Measurements from ENCODE around the gene TDP2. TPM values are rescaled to one million over a fixed set of nuclear protein-coding genes. Genes with fewer than 3 reads are reported as not detected.

TDP2 gene
- total RNA-seq, 1 experiment from 2014 or later, result 33.6 TPM

DNA sequence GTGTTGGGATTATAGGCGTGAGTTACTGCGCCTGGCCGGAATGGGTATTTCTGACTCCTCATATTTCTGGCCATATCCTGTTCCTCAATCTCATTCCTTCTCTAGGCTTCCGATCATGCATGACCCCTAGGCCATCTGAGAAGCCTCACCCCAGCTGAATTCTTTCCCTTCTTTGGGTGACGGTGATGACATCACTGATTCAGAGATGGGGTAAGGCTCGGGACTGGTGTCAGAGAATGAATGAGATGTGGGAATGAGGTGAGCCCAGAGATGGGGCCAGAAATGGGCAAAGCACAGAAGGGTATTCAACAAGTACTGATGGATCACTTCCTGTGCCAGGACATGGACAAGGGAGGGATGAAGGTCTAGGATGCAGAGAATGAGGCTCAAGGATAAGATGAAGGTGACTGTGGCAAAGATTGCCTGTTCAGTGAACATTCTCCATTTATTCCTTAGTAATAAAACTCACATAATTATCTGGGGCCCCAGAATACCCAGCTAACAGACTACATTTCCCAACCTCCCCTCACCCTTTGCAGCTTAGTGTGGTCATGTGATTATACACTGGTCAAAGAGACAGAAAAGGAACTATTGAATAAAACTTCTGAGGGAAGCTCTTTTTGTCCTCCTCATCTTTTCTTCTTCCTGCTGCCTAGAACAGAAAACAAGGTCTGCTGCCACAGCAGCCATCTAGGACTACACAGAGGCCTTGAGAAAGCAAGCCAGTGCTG lies 60.3 kb downstream of the TDP2 start:
- H3K27ac ChIP-seq (ENCODE audit: low read length), result no peak overlapping the region
- no peak for TF ChIP-seq SIN3A (IDR thresholded peaks at IDR 0.05; ENCODE audit: borderline replicate concordance, insufficient read depth, low read depth, low read length)
- TF ChIP-seq, protein P1, sequence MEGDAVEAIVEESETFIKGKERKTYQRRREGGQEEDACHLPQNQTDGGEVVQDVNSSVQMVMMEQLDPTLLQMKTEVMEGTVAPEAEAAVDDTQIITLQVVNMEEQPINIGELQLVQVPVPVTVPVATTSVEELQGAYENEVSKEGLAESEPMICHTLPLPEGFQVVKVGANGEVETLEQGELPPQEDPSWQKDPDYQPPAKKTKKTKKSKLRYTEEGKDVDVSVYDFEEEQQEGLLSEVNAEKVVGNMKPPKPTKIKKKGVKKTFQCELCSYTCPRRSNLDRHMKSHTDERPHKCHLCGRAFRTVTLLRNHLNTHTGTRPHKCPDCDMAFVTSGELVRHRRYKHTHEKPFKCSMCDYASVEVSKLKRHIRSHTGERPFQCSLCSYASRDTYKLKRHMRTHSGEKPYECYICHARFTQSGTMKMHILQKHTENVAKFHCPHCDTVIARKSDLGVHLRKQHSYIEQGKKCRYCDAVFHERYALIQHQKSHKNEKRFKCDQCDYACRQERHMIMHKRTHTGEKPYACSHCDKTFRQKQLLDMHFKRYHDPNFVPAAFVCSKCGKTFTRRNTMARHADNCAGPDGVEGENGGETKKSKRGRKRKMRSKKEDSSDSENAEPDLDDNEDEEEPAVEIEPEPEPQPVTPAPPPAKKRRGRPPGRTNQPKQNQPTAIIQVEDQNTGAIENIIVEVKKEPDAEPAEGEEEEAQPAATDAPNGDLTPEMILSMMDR (IDR thresholded peaks at IDR 0.05), result no peak
- no peak for TF ChIP-seq REST (IDR thresholded peaks at IDR 0.05; ENCODE audit: insufficient read depth in 1 of 2, low read depth in 2 of 2, low read length in 1 of 2)
- TF ChIP-seq TCF7L2 (IDR thresholded peaks at IDR 0.05; ENCODE audit: low read depth, low read length), result no peak
- no peak for TF ChIP-seq POLR2AphosphoS5 (IDR thresholded peaks at IDR 0.05; ENCODE audit: low read depth, low read length)
- H3K36me3 ChIP-seq (ENCODE audit: control insufficient read depth, insufficient read depth, low read length), result no peaks in the 10 kb centered on the region
- DNase-seq (ENCODE audit: low read depth, low spot score) (no peak), ATAC-seq (no peak)
- H3K4me1 ChIP-seq (ENCODE audit: control insufficient read depth, insufficient read depth, low read length), result peaks cover 2% of the 10 kb centered on the region; the same call in 1 of the 2 replicates
- in situ Hi-C loops (cut with HindIII; ENCODE audit: low pct_unique_long_range_greater_than_20kb, low sequenced_read_pairs), result no loop called here
- no peaks in the 10 kb centered on the region for H3K27me3 ChIP-seq (ENCODE audit: control insufficient read depth, insufficient read depth, low read length)
- ChIA-PET POLR2A (no interaction called here), CTCF (no interaction called here)
- intact Hi-C loops (cut with micrococcal nuclease; ENCODE audit: unreplicated experiment), result no loop called here
- H3K4me3 ChIP-seq (ENCODE audit: low read depth in 2 of 2, low read length in 2 of 2), result no peak overlapping the region
- BruUV-seq (replicated peaks), result no TSS peak
- no peaks in the 10 kb centered on the region for H3K9me3 ChIP-seq (ENCODE audit: control insufficient read depth, insufficient read depth, low read depth, low read length)

DNA sequence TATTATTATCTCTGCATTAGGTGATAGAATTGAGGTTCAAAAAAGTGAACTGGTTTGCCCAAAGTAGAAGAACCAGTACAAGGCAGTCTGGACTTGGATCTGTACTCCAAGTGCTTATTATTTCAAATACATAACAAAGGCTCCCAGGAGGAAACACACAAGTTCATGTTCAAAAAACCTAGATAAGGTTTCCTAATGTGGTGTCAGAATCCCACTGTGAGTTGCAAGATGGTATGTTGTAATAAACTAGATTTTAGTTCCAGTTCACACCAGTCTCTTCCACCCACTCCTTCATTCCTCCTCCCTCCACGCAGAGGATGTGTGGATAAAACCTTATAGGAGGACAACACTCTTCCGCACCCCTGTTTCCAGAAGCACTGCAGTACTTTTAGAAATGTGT lies 63.5 kb downstream of the TDP2 start:
- peaks cover 4% of the 10 kb centered on the region; the same call in 1 of the 2 replicates for H3K4me1 ChIP-seq (ENCODE audit: control insufficient read depth, insufficient read depth, low read length)
- H3K27me3 ChIP-seq (ENCODE audit: control insufficient read depth, insufficient read depth, low read length), result no peaks in the 10 kb centered on the region
- no peak for ATAC-seq
- H3K9me3 ChIP-seq (ENCODE audit: control insufficient read depth, insufficient read depth, low read depth, low read length), result no peaks in the 10 kb centered on the region
- H3K27ac ChIP-seq (ENCODE audit: low read length), result no peak overlapping the region
- intact Hi-C loops (cut with micrococcal nuclease; ENCODE audit: unreplicated experiment), result no loop called here
- CTCF ChIA-PET, result no interaction called here
- H3K36me3 ChIP-seq (ENCODE audit: control insufficient read depth, insufficient read depth, low read length), result no peaks in the 10 kb centered on the region
- H3K4me3 ChIP-seq (ENCODE audit: low read depth in 2 of 2, low read length in 2 of 2), result no peak overlapping the region
- no TSS peak for BruUV-seq (replicated peaks)
- in situ Hi-C loops (cut with HindIII; ENCODE audit: low pct_unique_long_range_greater_than_20kb, low sequenced_read_pairs), result no loop called here
- POLR2A ChIA-PET, result no interaction called here
- TF ChIP-seq SIN3A (IDR thresholded peaks at IDR 0.05; ENCODE audit: borderline replicate concordance, insufficient read depth, low read depth, low read length) (no peak), TCF7L2 (IDR thresholded peaks at IDR 0.05; ENCODE audit: low read depth, low read length) (no peak), POLR2AphosphoS5 (IDR thresholded peaks at IDR 0.05; ENCODE audit: low read depth, low read length) (no peak)
- TF ChIP-seq, protein P1 (IDR thresholded peaks at IDR 0.05), result no peak
- DNase-seq (ENCODE audit: low read depth, low spot score), result no peak
